Measurements from ENCODE around the gene IFI44.

Gene IFI44

DNA sequence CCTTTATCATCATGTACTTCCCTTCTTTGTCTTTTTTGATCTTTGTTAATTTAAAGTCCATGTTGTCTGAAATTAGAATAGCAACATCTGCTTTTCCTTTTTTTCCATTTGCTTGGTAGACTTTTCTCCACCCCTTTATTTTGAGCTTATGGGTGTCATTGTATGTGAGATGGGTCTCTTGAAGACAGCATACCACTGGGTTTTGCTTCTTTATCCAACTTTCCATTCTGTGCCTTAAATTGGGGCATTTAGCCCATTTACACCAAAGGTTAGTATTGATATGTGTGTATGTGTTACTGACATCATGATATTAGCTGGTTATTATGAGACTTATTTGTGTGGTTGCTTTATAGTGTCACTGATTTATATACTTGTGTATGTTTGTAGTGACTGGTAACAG, 50.2 kb downstream of the IFI44 start:
- H3K4me1 ChIP-seq (ENCODE audit: insufficient read depth, low read length) = no peaks in the 10 kb centered on the region
- no peak overlapping the region for H3K9ac ChIP-seq (ENCODE audit: low read depth, low read length)
- H3K9me3 ChIP-seq (ENCODE audit: control insufficient read depth, insufficient read depth, low read length) = peaks cover 4% of the 10 kb centered on the region; the same call in 1 of the 2 replicates
- H3K36me3 ChIP-seq (ENCODE audit: insufficient read depth, low read length) = no peaks in the 10 kb centered on the region

DNA sequence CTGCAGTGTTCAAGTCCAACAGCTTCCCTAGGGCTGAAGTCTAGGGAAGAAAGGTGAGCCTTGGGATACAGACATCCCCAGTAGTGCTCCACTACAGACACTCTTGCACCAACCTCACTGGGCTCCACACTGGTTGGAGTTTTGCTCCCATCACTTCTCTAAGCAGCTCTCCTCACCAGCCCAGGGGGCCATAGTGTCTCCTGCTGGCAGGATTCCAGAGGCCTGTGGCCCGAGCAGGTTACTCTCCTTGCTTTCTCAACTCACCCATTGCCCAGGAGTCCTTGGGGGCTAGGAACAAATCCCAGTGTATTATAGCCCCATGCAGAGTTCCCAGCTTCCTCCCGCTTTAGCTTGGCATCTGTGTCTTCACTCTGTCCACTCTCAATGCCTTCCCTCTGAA, 52.8 kb downstream of the IFI44 start:
- Histone ChIP-seq H3K36me3 (ENCODE audit: insufficient read depth, low read length) (no peaks in the 10 kb centered on the region), H3K4me1 (ENCODE audit: insufficient read depth, low read length) (no peaks in the 10 kb centered on the region), H3K9me3 (ENCODE audit: control insufficient read depth, insufficient read depth, low read length) (peaks cover 4% of the 10 kb centered on the region; the same call in 1 of the 2 replicates), H3K9ac (ENCODE audit: low read depth, low read length) (no peak overlapping the region)

GRCh38 chr1:78703806-78704205, 54.2 kb downstream of the IFI44 start:
- Histone ChIP-seq H3K36me3 (ENCODE audit: insufficient read depth, low read length) (no peaks in the 10 kb centered on the region), H3K4me1 (ENCODE audit: insufficient read depth, low read length) (no peaks in the 10 kb centered on the region), H3K9ac (ENCODE audit: low read depth, low read length) (no peak overlapping the region), H3K9me3 (ENCODE audit: control insufficient read depth, insufficient read depth, low read length) (peaks cover 4% of the 10 kb centered on the region; the same call in 1 of the 2 replicates)

DNA sequence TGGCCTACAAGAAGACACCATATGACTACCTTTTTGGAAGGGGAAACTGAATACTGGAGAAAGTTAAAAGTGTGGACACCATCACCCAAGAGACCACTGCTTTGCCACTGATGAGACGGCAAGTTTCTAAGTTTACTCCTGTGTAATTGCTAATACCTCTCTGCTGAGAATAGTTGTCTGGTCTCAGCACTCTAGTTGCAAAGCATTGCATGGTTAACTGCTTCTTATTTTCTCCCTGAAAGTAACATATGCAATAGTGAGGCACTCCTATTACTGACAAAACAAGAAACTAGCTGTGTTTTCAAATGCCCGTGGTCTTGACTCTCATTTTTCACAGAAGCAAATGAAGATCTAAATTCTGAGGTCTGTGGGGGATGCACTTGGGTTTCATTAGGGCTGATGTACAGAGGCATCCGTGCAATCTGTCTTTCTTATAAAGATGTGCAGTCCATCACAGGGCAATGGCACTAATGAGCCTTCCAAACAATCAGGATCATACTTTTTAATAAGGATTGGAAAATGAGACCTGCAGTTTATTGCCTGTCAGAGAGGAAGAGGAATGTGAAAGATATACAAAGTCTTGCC, 62.9 kb downstream of the IFI44 start:
- H3K4me1 ChIP-seq (ENCODE audit: insufficient read depth, low read length) = no peaks in the 10 kb centered on the region
- no peaks in the 10 kb centered on the region for H3K9me3 ChIP-seq (ENCODE audit: control insufficient read depth, insufficient read depth, low read length)
- H3K36me3 ChIP-seq (ENCODE audit: insufficient read depth, low read length) = no peaks in the 10 kb centered on the region
- no peak overlapping the region for H3K9ac ChIP-seq (ENCODE audit: low read depth, low read length)

DNA sequence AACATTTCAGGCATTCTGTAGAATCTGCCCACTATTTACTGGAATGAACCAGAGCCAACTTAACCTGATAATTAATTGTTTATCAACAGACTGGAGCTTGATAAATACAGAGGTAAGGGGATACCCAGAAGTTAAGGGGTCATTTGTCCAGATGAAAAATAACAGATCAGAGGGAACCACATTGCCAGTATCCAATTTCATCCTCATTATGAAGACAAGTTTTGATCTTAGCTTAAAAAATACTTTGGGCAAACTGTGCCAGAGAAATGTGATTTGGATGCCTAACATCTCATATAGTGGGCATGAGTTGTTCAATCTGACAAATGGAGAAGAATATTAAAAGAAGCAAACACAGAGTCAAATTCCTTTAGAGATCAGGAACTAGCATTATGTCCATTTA, 63.7 kb downstream of the IFI44 start:
- no peaks in the 10 kb centered on the region for H3K36me3 ChIP-seq (ENCODE audit: insufficient read depth, low read length)
- H3K9ac ChIP-seq (ENCODE audit: low read depth, low read length) = no peak overlapping the region
- H3K9me3 ChIP-seq (ENCODE audit: control insufficient read depth, insufficient read depth, low read length) = no peaks in the 10 kb centered on the region
- peaks cover 3% of the 10 kb centered on the region for H3K4me1 ChIP-seq (ENCODE audit: insufficient read depth, low read length)

All from ES-I3 (cell line).